Measurements from ENCODE around the gene MME. TPM values are rescaled to one million over a fixed set of nuclear protein-coding genes. Genes with fewer than 3 reads are reported as not detected.

The MME gene
- total and polyA plus RNA-seq, 5 donors from 2014 or later, result 0.41 to 0.71 TPM; not detected in 3

GRCh38 chr3:155161640-155162292 is 81.6 kb downstream of the MME start:
- H3K4me1 ChIP-seq (ENCODE audit: control insufficient read depth, insufficient read depth, low read length, poor library complexity, severe bottlenecking), result no peaks in the 10 kb centered on the region
- H3K9me3 ChIP-seq (ENCODE audit: control insufficient read depth in 2 of 2, low read length in 2 of 2), result no peaks in the 10 kb centered on the region
- no peaks in the 10 kb centered on the region for H3K27me3 Mint-ChIP-seq
- H3K4me3 Mint-ChIP-seq, result no peak overlapping the region
- ATAC-seq (ENCODE audit: low read depth in 2 of 2), result no peak
- no peak overlapping the region for H3K27ac ChIP-seq (ENCODE audit: insufficient read depth, low read length, poor library complexity, severe bottlenecking)
- H3K4me3 ChIP-seq (ENCODE audit: low read depth, low read length), result no peak overlapping the region
- no peak for DNase-seq
- no peak overlapping the region for H3K27ac Mint-ChIP-seq
- H3K27me3 ChIP-seq (ENCODE audit: control insufficient read depth, insufficient read depth, low read length), result no peaks in the 10 kb centered on the region
- H3K36me3 Mint-ChIP-seq, result no peaks in the 10 kb centered on the region
- H3K9me3 Mint-ChIP-seq, result peaks cover 0 to 6% (median 0%) of the 10 kb centered on the region in 7 donors
- no peaks in the 10 kb centered on the region for H3K36me3 ChIP-seq (ENCODE audit: control insufficient read depth, insufficient read depth, low read length)
- peaks cover 0 to 7% (median 0%) of the 10 kb centered on the region in 4 donors for H3K4me1 Mint-ChIP-seq

- Histone ChIP-seq H3K27ac (ENCODE audit: insufficient read depth, low read length, poor library complexity, severe bottlenecking) (no peak overlapping the region), H3K27me3 (ENCODE audit: control insufficient read depth, insufficient read depth, low read length) (no peaks in the 10 kb centered on the region), H3K36me3 (ENCODE audit: control insufficient read depth, insufficient read depth, low read length) (no peaks in the 10 kb centered on the region), H3K4me3 (ENCODE audit: low read depth, low read length) (no peak overlapping the region), H3K4me1 (ENCODE audit: control insufficient read depth, insufficient read depth, low read length, poor library complexity, severe bottlenecking) (no peaks in the 10 kb centered on the region), H3K9me3 (ENCODE audit: control insufficient read depth in 2 of 2, low read length in 2 of 2) (no peaks in the 10 kb centered on the region)
- ATAC-seq (ENCODE audit: low read depth in 2 of 2) (no peak), DNase-seq (no peak)
- H3K36me3 Mint-ChIP-seq, result no peaks in the 10 kb centered on the region
- peaks cover 0 to 3% (median 0%) of the 10 kb centered on the region in 7 donors for H3K9me3 Mint-ChIP-seq
- peaks cover 0 to 4% (median 0%) of the 10 kb centered on the region in 4 donors for H3K4me1 Mint-ChIP-seq
- H3K27me3 Mint-ChIP-seq, result no peaks in the 10 kb centered on the region
- no peak overlapping the region for H3K4me3 Mint-ChIP-seq
- H3K27ac Mint-ChIP-seq, result no peak overlapping the region
Measured at GRCh38 chr3:155164306-155164705, 84.2 kb downstream of the MME start.

- Histone ChIP-seq H3K27ac (ENCODE audit: insufficient read depth, low read length, poor library complexity, severe bottlenecking) (no peak overlapping the region), H3K27me3 (ENCODE audit: control insufficient read depth, insufficient read depth, low read length) (no peaks in the 10 kb centered on the region), H3K4me3 (ENCODE audit: low read depth, low read length) (no peak overlapping the region), H3K36me3 (ENCODE audit: control insufficient read depth, insufficient read depth, low read length) (no peaks in the 10 kb centered on the region), H3K9me3 (ENCODE audit: control insufficient read depth in 2 of 2, low read length in 2 of 2) (no peaks in the 10 kb centered on the region), H3K4me1 (ENCODE audit: control insufficient read depth, insufficient read depth, low read length, poor library complexity, severe bottlenecking) (no peaks in the 10 kb centered on the region)
- Mint-ChIP-seq H3K36me3 (no peaks in the 10 kb centered on the region), H3K4me3 (no peak overlapping the region), H3K9me3 (peaks cover 0 to 4% (median 0%) of the 10 kb centered on the region in 7 donors), H3K27me3 (no peaks in the 10 kb centered on the region), H3K27ac (no peak overlapping the region), H3K4me1 (no peaks in the 10 kb centered on the region)
- ATAC-seq (ENCODE audit: low read depth in 2 of 2), result no peak
- DNase-seq, result no peak
Measured at GRCh38 chr3:155166441-155166840, 86.3 kb downstream of the MME start.

GRCh38 chr3:155169197-155169596 is 89.1 kb downstream of the MME start:
- Histone ChIP-seq H3K36me3 (ENCODE audit: control insufficient read depth, insufficient read depth, low read length) (no peaks in the 10 kb centered on the region), H3K4me1 (ENCODE audit: control insufficient read depth, insufficient read depth, low read length, poor library complexity, severe bottlenecking) (no peaks in the 10 kb centered on the region), H3K9me3 (ENCODE audit: control insufficient read depth in 2 of 2, low read length in 2 of 2) (no peaks in the 10 kb centered on the region), H3K27me3 (ENCODE audit: control insufficient read depth, insufficient read depth, low read length) (no peaks in the 10 kb centered on the region), H3K4me3 (ENCODE audit: low read depth, low read length) (no peak overlapping the region), H3K27ac (ENCODE audit: insufficient read depth, low read length, poor library complexity, severe bottlenecking) (no peak overlapping the region)
- DNase-seq, result no peak
- no peak for ATAC-seq (ENCODE audit: low read depth in 2 of 2)
- H3K4me3 Mint-ChIP-seq, result no peak overlapping the region
- no peaks in the 10 kb centered on the region for H3K36me3 Mint-ChIP-seq
- no peaks in the 10 kb centered on the region for H3K27me3 Mint-ChIP-seq
- no peak overlapping the region for H3K27ac Mint-ChIP-seq
- H3K4me1 Mint-ChIP-seq, result no peaks in the 10 kb centered on the region
- peaks cover 0 to 4% (median 0%) of the 10 kb centered on the region in 7 donors for H3K9me3 Mint-ChIP-seq

- ATAC-seq (ENCODE audit: low read depth in 2 of 2), result no peak
- Histone ChIP-seq H3K36me3 (ENCODE audit: control insufficient read depth, insufficient read depth, low read length) (no peaks in the 10 kb centered on the region), H3K4me1 (ENCODE audit: control insufficient read depth, insufficient read depth, low read length, poor library complexity, severe bottlenecking) (no peaks in the 10 kb centered on the region), H3K27me3 (ENCODE audit: control insufficient read depth, insufficient read depth, low read length) (no peaks in the 10 kb centered on the region), H3K9me3 (ENCODE audit: control insufficient read depth in 2 of 2, low read length in 2 of 2) (no peaks in the 10 kb centered on the region), H3K4me3 (ENCODE audit: low read depth, low read length) (no peak overlapping the region), H3K27ac (ENCODE audit: insufficient read depth, low read length, poor library complexity, severe bottlenecking) (no peak overlapping the region)
- Mint-ChIP-seq H3K27me3 (no peaks in the 10 kb centered on the region), H3K36me3 (no peaks in the 10 kb centered on the region), H3K4me3 (no peak overlapping the region), H3K9me3 (peaks cover 0 to 5% (median 0%) of the 10 kb centered on the region in 7 donors), H3K4me1 (no peaks in the 10 kb centered on the region), H3K27ac (no peak overlapping the region)
- no peak for DNase-seq
Measured at GRCh38 chr3:155173771-155174170, 93.7 kb downstream of the MME start.

- Histone ChIP-seq H3K4me3 (ENCODE audit: low read depth, low read length) (no peak overlapping the region), H3K27me3 (ENCODE audit: control insufficient read depth, insufficient read depth, low read length) (no peaks in the 10 kb centered on the region), H3K4me1 (ENCODE audit: control insufficient read depth, insufficient read depth, low read length, poor library complexity, severe bottlenecking) (no peaks in the 10 kb centered on the region), H3K9me3 (ENCODE audit: control insufficient read depth in 2 of 2, low read length in 2 of 2) (no peaks in the 10 kb centered on the region), H3K27ac (ENCODE audit: insufficient read depth, low read length, poor library complexity, severe bottlenecking) (no peak overlapping the region), H3K36me3 (ENCODE audit: control insufficient read depth, insufficient read depth, low read length) (no peaks in the 10 kb centered on the region)
- no peaks in the 10 kb centered on the region for H3K36me3 Mint-ChIP-seq
- no peaks in the 10 kb centered on the region for H3K4me1 Mint-ChIP-seq
- H3K27ac Mint-ChIP-seq, result peak overlapping the region in 2 of 3 donors; percentile 53 to 57
- ATAC-seq (ENCODE audit: low read depth in 2 of 2), result no peak
- peaks cover 0 to 4% (median 2%) of the 10 kb centered on the region in 7 donors for H3K9me3 Mint-ChIP-seq
- H3K27me3 Mint-ChIP-seq, result no peaks in the 10 kb centered on the region
- DNase-seq, result no peak
- no peak overlapping the region for H3K4me3 Mint-ChIP-seq
Measured at GRCh38 chr3:155178810-155179436, 98.8 kb downstream of the MME start.

- H3K27ac Mint-ChIP-seq, result no peak overlapping the region
- H3K4me3 Mint-ChIP-seq, result no peak overlapping the region
- Histone ChIP-seq H3K27me3 (ENCODE audit: control insufficient read depth, insufficient read depth, low read length) (no peaks in the 10 kb centered on the region), H3K36me3 (ENCODE audit: control insufficient read depth, insufficient read depth, low read length) (no peaks in the 10 kb centered on the region), H3K27ac (ENCODE audit: insufficient read depth, low read length, poor library complexity, severe bottlenecking) (no peak overlapping the region), H3K9me3 (ENCODE audit: control insufficient read depth in 2 of 2, low read length in 2 of 2) (no peaks in the 10 kb centered on the region), H3K4me3 (ENCODE audit: low read depth, low read length) (no peak overlapping the region), H3K4me1 (ENCODE audit: control insufficient read depth, insufficient read depth, low read length, poor library complexity, severe bottlenecking) (no peaks in the 10 kb centered on the region)
- H3K36me3 Mint-ChIP-seq, result no peaks in the 10 kb centered on the region
- ATAC-seq (ENCODE audit: low read depth in 2 of 2) (no peak), DNase-seq (no peak)
- no peaks in the 10 kb centered on the region for H3K4me1 Mint-ChIP-seq
- no peaks in the 10 kb centered on the region for H3K27me3 Mint-ChIP-seq
- H3K9me3 Mint-ChIP-seq, result peaks cover 0 to 4% (median 2%) of the 10 kb centered on the region in 7 donors
Measured at GRCh38 chr3:155179437-155179827, 99.3 kb downstream of the MME start.

Measured in CD4-positive, CD25-positive, alpha-beta regulatory T cell (primary cell).